GM12872 (cell line): Measurements from ENCODE around the gene SEC31B.

Experiments
- TF ChIP-seq, protein P1 (sequence below): IDR thresholded peaks from 3 replicates; pipeline ENCODE4 v1.5.1; 2011; ENCODE audit warnings: low read depth, mild to moderate bottlenecking, low read length, moderate library complexity; ENCODE audit not compliant: insufficient read depth

SEC31B gene

GRCh38 chr10:100482834-100483185 is 36.9 kb downstream of the SEC31B start:
- TF ChIP-seq, protein P1, sequence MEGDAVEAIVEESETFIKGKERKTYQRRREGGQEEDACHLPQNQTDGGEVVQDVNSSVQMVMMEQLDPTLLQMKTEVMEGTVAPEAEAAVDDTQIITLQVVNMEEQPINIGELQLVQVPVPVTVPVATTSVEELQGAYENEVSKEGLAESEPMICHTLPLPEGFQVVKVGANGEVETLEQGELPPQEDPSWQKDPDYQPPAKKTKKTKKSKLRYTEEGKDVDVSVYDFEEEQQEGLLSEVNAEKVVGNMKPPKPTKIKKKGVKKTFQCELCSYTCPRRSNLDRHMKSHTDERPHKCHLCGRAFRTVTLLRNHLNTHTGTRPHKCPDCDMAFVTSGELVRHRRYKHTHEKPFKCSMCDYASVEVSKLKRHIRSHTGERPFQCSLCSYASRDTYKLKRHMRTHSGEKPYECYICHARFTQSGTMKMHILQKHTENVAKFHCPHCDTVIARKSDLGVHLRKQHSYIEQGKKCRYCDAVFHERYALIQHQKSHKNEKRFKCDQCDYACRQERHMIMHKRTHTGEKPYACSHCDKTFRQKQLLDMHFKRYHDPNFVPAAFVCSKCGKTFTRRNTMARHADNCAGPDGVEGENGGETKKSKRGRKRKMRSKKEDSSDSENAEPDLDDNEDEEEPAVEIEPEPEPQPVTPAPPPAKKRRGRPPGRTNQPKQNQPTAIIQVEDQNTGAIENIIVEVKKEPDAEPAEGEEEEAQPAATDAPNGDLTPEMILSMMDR = no peak

DNA sequence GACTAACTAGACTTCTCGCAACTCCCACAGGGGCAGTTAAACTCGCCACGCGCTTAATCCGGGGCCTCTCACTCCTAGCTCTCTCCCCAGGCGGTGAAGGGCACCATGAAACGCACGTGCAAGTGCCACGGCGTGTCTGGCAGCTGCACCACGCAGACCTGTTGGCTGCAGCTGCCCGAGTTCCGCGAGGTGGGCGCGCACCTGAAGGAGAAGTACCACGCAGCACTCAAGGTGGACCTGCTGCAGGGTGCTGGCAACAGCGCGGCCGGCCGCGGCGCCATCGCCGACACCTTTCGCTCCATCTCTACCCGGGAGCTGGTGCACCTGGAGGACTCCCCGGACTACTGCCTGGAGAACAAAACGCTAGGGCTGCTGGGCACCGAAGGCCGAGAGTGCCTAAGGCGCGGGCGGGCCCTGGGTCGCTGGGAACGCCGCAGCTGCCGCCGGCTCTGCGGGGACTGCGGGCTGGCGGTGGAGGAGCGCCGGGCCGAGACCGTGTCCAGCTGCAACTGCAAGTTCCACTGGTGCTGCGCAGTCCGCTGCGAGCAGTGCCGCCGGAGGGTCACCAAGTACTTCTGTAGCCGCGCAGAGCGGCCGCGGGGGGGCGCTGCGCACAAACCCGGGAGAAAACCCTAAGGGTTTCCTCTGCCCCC is 37.4 kb downstream of the SEC31B start:
- TF ChIP-seq, protein P1 = peak; percentile 83

DNA sequence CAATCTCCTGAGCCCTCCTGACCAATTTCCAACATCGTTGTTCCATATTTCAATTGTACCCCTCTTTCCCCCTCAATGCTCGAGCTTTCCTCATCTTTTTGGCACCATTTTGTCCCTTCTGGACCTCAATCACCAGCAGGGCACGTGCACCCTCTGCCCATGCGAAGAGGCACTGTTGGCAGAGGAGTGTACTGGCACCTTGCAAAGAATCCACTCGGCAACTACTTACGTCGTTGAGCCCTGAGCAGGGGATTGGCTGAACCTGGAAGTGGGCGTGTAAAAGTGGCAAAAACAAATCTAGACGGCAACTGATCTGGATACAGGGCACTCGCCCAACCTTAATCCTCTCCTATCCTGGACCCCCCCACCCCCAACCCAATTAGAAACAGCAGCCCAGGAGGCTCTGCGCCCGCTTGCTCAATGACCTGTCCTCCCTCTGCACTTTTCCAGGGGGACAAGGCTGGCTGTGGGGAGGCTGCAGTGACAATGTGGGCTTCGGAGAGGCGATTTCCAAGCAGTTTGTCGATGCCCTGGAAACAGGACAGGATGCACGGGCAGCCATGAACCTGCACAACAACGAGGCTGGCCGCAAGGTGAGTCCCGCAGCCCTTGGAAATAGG is 38.1 kb downstream of the SEC31B start:
- TF ChIP-seq, protein P1 = peak; percentile 25; the same call in 2 of the 3 replicates

DNA sequence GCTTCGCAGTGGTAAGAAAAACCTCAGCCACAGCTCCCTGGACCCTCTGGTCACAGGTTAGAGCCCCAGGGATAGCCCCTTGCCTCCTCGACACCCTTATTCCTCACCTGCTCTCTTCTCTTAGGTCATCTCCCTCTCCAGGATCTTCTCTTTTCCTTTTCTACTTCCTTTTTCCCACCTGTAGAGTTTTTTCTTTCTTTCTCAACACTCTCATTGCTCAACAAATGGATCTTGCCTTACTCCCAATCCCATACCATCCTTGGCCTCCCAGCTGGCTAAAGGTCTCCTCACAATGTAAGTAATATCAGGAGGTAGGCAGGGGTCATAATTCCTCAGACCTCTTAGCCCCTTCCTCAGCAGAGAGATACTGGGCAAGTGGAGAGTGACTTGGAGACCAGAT is 39.7 kb downstream of the SEC31B start:
- TF ChIP-seq, protein P1 = no peak

DNA sequence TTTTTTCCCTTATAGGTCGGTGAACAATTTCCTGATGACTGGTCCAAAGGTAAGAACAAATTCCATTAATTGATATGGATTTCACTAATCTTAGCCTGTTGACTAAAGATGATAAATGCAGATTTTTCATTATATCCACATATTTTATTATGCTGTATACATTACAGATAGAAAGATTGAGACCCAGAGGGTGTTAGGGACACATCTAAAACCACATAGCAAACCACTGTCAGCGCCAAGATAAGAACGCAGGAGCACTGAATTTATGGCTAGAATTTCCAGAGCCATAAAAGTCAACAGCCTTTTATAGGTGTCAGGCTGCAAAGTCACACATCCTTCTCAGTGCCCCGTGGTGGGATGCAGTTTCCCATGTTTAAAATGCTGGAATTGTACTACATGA is 40.6 kb downstream of the SEC31B start:
- TF ChIP-seq, protein P1 = no peak

GRCh38 chr10:100477970-100478369 is 41.7 kb downstream of the SEC31B start:
- TF ChIP-seq, protein P1 = no peak

DNA sequence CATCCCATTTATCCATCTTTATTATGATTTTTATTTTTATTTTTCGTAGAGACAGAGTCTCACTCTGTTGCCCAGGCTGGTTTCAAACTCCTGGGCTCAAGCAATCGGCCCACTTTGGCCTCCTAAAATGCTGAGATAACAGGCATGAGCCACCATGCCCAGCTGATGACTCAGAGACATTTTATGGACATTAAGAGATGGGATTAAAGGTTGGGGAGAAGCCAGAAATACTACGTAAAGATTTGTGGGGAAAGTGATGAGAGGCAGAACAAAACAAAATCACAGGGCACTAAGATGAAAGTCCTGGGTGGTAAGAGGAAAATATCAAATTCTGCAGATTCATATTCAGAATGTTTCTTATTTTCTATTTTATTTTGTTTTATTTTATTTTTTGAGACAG is 49.3 kb downstream of the SEC31B start:
- TF ChIP-seq, protein P1 = no peak
